GM21528 (cell line): Measurements from ENCODE around the gene GOLGA8G.
"Not testable (repeated sequence)": the region's sequence is repeated elsewhere in the genome, so short reads cannot be mapped to it uniquely, and the experiment has no call there.

Experiments
- ATAC-seq: cut with Tn5 transposase; IDR thresholded peaks from one replicate; pipeline ENCODE4 v1.9.1; 2021; ENCODE audit warnings: mild to moderate bottlenecking, moderate library complexity; ENCODE audit not compliant: unreplicated experiment, low FRiP score

GOLGA8G gene

GRCh38 chr15:28532954-28533353 lies at the start of gene GOLGA8G:
GOLGA8G (minus strand) TSS chr15:28532971; CDS start chr15:28532909, 62 bp downstream.
- ATAC-seq = not testable (repeated sequence)

GRCh38 chr15:28573351-28573750 lies 40.6 kb upstream of the GOLGA8G start:
- ATAC-seq = not testable (repeated sequence)

- not testable (repeated sequence) for ATAC-seq
Measured at GRCh38 chr15:28553268-28553667, 20.5 kb upstream of the GOLGA8G start, which contains the start of gene GOLGA6L25. GOLGA6L25 (plus strand) TSS chr15:28553568; CDS start chr15:28553629, 61 bp downstream.

- not testable (repeated sequence) for ATAC-seq
Measured at GRCh38 chr15:28515208-28515607, 17.6 kb downstream of the GOLGA8G start.

- not testable (repeated sequence) for ATAC-seq
Measured at GRCh38 chr15:28514128-28514527, 18.6 kb downstream of the GOLGA8G start.

- ATAC-seq = not testable (repeated sequence)
Measured at GRCh38 chr15:28508217-28508889, 24.4 kb downstream of the GOLGA8G start.

- not testable (repeated sequence) for ATAC-seq
Measured at GRCh38 chr15:28481340-28481739, 51.4 kb downstream of the GOLGA8G start.
